ENCODE results near the gene PMAIP1. TPM values are rescaled to one million over a fixed set of nuclear protein-coding genes. Genes with fewer than 3 reads are reported as not detected.

The PMAIP1 gene
- total and polyA plus RNA-seq, 2 of the 8 experiments (the other 6 are each of a cell fraction or from before 2014, with no cell fraction given): 51.7 to 84.1 TPM

GRCh38 chr18:59929621-59930295, 30.0 kb downstream of the PMAIP1 start:
- FAIRE-seq: no peak
- CTCF ChIA-PET (ENCODE audit: partially characterized antibody): interaction anchor here (0.6 to 1.6 kb wide), 5 partner anchors 15 to 81 kb away, joined by 3 to 4 read pairs (median 3); no protein-coding TSS in a partner anchor
- no peak overlapping the region for H2BK15ac ChIP-seq (ENCODE audit: low read length)

More at GRCh38 chr18:59929621-59930295, 30.0 kb downstream of the PMAIP1 start:
- H3K4me3 ChIP-seq (ENCODE audit: extremely low read depth in 1 of 4, insufficient read depth in 2 of 4, low read depth in 3 of 4, low read length in 4 of 4): no peak overlapping the region
- no peaks in the 10 kb centered on the region for H3K9me3 ChIP-seq (ENCODE audit: insufficient read depth in 2 of 2, low read depth in 1 of 2, low read length in 1 of 2)
- H3K36me3 ChIP-seq (ENCODE audit: control insufficient read depth in 2 of 4, insufficient read depth in 4 of 4, low read length in 3 of 4): no peaks in the 10 kb centered on the region
- no peak for TF ChIP-seq YY1 (IDR thresholded peaks at IDR 0.05; ENCODE audit: low read depth, low read length)
- no peak for TF ChIP-seq NRF1 (IDR thresholded peaks at IDR 0.05; ENCODE audit: low read depth, low read length)
- TF ChIP-seq ZNF274 (IDR thresholded peaks at IDR 0.05; ENCODE audit: borderline replicate concordance, extremely low read depth, low read length): no peak
- no peak for TF ChIP-seq FOSL1 (IDR thresholded peaks at IDR 0.05; ENCODE audit: insufficient read depth, low read depth, low read length)
- TF ChIP-seq SIX5 (IDR thresholded peaks at IDR 0.05; ENCODE audit: low read depth, low read length): no peak
- H3K18ac ChIP-seq (ENCODE audit: extremely low read depth, low read length): no peak overlapping the region
- WGBS, 2 experiments (ENCODE audit: extremely low coverage in 1 of 2, insufficient coverage in 1 of 2, insufficient read length in 1 of 2, insufficient replicate concordance in 2 of 2, low coverage in 1 of 2, low lambda C conversion rate in 2 of 2, missing lambda C conversion rate in 1 of 2): 90% methylated on average over 7 of the region's 7 CpGs; no CpG with 5 or more reads in 1 of the 2 experiments
- no peak overlapping the region for H2BK12ac ChIP-seq (ENCODE audit: low read depth, low read length)
- no peak overlapping the region for H3K4me2 ChIP-seq (ENCODE audit: insufficient read depth in 1 of 2, low read depth in 2 of 2, low read length in 2 of 2)
- no peak overlapping the region for H3K56ac ChIP-seq (replicated peaks; ENCODE audit: insufficient read length, low read depth, low read length)
- H3K9ac ChIP-seq (replicated peaks in 1 of 4; ENCODE audit: extremely low read depth in 1 of 4, low read depth in 3 of 4, low read length in 3 of 4): no peak overlapping the region
- no peak overlapping the region for H2AK5ac ChIP-seq (ENCODE audit: low read depth, low read length)
- H3K27me3 ChIP-seq (replicated peaks in 1 of 4; ENCODE audit: control insufficient read depth in 3 of 4, extremely low read depth in 1 of 4, insufficient read depth in 3 of 4, low read length in 3 of 4): no peaks in the 10 kb centered on the region
- H2BK120ac ChIP-seq (replicated peaks; ENCODE audit: low read depth, low read length): no peak overlapping the region
- H3K79me2 ChIP-seq (ENCODE audit: control insufficient read depth in 1 of 2, insufficient read depth in 2 of 2, low read length in 2 of 2): no peaks in the 10 kb centered on the region
- H3K4ac ChIP-seq (replicated peaks; ENCODE audit: insufficient read length, low read depth, low read length): no peak overlapping the region
- H2AFZ ChIP-seq (ENCODE audit: low read length): no peak overlapping the region
- no peak overlapping the region for H3K23ac ChIP-seq (ENCODE audit: insufficient read length)
- no peak overlapping the region for H3K27ac ChIP-seq (ENCODE audit: low read depth, low read length)
- POLR2A ChIA-PET (ENCODE audit: partially characterized antibody): no interaction called here
- no peak overlapping the region for H2BK20ac ChIP-seq (ENCODE audit: low read length)
- no peaks in the 10 kb centered on the region for H3K79me1 ChIP-seq (ENCODE audit: low read depth, low read length)
- no peak overlapping the region for H4K91ac ChIP-seq (replicated peaks; ENCODE audit: insufficient read length, low read length)
- no peak overlapping the region; the same call in 1 of the 2 replicates for H4K8ac ChIP-seq (ENCODE audit: extremely low read depth, insufficient read depth, low read length)
- no peak for DNase-seq (ENCODE audit: low read depth in 1 of 2, low spot score in 2 of 2)
- no peak overlapping the region for H2BK5ac ChIP-seq (ENCODE audit: low read depth, low read length)
- H4K5ac ChIP-seq (ENCODE audit: insufficient read length, low read depth, low read length): no peak overlapping the region
- no peaks in the 10 kb centered on the region for H3K23me2 ChIP-seq (ENCODE audit: low read depth, low read length)
- H3K4me1 ChIP-seq (replicated peaks in 1 of 4; ENCODE audit: control insufficient read depth in 3 of 4, insufficient read depth in 4 of 4, low read length in 3 of 4): no peaks in the 10 kb centered on the region
- no peaks in the 10 kb centered on the region for H4K20me1 ChIP-seq (replicated peaks in 1 of 2; ENCODE audit: control insufficient read depth in 1 of 2, insufficient read depth in 2 of 2, low read length in 2 of 2)
- no peak overlapping the region for H3K14ac ChIP-seq (ENCODE audit: insufficient read length)
